Measurements from ENCODE around the gene CFAP46.

GRCh38 chr10:132944510-132944909 is 2.1 kb upstream of the CFAP46 start:
- TF ChIP-seq CTCF (IDR thresholded peaks at IDR 0.05) (no peak), POLR2AphosphoS5 (IDR thresholded peaks at IDR 0.05) (no peak), POLR2A (IDR thresholded peaks at IDR 0.05) (no peak)

All from upper lobe of left lung (tissue), 4 donors.